NB4 (cell line): ENCODE data around the gene BCKDHB.

Experiments
- MYC ChIP-seq: IDR thresholded peaks from 2 replicates; pipeline ENCODE4 v1.6.1; 2011; ENCODE audit warnings: low read depth, low read length
- POLR2A ChIP-seq: IDR thresholded peaks from 2 replicates; pipeline ENCODE4 v1.6.1; 2011; ENCODE audit warnings: mild to moderate bottlenecking; ENCODE audit not compliant: insufficient read length; ENCODE audit errors: extremely low read depth
- TF ChIP-seq, protein P1 (sequence below): IDR thresholded peaks from one replicate; pipeline ENCODE4 v1.5.1; 2012; ENCODE audit warnings: low read depth, low read length
- TF ChIP-seq, protein P2 (sequence below): IDR thresholded peaks from 2 replicates; pipeline ENCODE4 v1.6.1; 2011; ENCODE audit warnings: low read depth, low read length

DNA sequence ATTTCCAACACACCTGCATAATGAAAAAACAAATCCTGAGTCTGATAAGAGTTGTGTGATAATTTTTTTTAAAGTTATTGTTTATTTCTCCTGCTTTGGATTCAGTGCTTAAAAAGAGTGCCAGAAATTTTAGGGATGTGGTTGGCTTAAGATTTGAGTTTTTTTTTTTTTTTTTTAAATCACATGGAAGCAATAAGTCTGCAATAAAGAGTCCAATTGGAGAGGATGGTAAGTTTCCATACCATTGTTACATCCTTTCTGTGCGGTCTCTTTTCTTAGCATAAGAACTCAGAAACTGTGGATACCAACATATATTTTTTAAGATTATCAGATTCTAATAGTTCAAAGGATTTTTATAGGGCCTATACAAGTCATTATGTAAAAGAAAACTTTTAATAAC, 171.0 kb downstream of the BCKDHB start:
- TF ChIP-seq POLR2A = no peak
- TF ChIP-seq, protein P1, sequence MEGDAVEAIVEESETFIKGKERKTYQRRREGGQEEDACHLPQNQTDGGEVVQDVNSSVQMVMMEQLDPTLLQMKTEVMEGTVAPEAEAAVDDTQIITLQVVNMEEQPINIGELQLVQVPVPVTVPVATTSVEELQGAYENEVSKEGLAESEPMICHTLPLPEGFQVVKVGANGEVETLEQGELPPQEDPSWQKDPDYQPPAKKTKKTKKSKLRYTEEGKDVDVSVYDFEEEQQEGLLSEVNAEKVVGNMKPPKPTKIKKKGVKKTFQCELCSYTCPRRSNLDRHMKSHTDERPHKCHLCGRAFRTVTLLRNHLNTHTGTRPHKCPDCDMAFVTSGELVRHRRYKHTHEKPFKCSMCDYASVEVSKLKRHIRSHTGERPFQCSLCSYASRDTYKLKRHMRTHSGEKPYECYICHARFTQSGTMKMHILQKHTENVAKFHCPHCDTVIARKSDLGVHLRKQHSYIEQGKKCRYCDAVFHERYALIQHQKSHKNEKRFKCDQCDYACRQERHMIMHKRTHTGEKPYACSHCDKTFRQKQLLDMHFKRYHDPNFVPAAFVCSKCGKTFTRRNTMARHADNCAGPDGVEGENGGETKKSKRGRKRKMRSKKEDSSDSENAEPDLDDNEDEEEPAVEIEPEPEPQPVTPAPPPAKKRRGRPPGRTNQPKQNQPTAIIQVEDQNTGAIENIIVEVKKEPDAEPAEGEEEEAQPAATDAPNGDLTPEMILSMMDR = no peak
- TF ChIP-seq, protein P2, sequence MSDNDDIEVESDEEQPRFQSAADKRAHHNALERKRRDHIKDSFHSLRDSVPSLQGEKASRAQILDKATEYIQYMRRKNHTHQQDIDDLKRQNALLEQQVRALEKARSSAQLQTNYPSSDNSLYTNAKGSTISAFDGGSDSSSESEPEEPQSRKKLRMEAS = no peak
- TF ChIP-seq MYC = no peak
